Measurements from ENCODE around the gene RPAP2. TPM values are rescaled to one million over a fixed set of nuclear protein-coding genes. Genes with fewer than 3 reads are reported as not detected.

Gene RPAP2
- total and polyA plus RNA-seq, 10 of the 15 experiments (the other 5 are each of a cell fraction or from before 2014, with no cell fraction given), result 11.4 to 39.5 (median 21.7) TPM

DNA sequence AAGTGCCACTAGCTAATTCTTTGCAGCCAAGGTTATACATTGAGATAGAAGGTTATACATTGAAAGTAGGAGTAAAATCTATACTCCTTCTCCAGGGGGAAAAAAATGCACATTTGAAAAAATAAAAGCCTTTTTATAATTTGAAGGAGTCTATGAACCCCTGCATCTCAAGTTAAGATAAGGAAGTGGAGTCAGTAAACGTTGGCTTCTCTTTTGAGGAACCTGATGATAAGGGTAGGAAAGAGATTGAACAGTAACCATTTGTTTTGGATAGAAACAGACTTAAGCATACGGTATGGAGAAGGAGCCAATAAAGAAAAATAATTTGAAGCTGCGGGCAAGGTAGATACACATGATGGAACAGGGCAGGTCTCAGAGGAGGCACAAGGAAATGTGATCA, 64.1 kb downstream of the RPAP2 start:
- ChIA-PET CTCF (interaction anchor here (0.9 kb wide), 1 partner anchor 28 kb away, joined by 3 read pairs; no protein-coding TSS in a partner anchor), POLR2A (no interaction called here), SMC1A (ENCODE audit: uncharacterized antibody, unreplicated experiment) (no interaction called here), RAD21 (ENCODE audit: unreplicated experiment) (no interaction called here)
- Histone ChIP-seq H3K9me3 (replicated peaks; ENCODE audit: control insufficient read depth, insufficient read depth, low read length) (no peaks in the 10 kb centered on the region), H3K9ac (ENCODE audit: control insufficient read depth, insufficient read depth, low read length) (no peak overlapping the region), H3K4me1 (ENCODE audit: control insufficient read depth, insufficient read depth, low read length) (peaks cover 19% of the 10 kb centered on the region), H4K20me1 (ENCODE audit: control insufficient read depth, insufficient read depth) (no peaks in the 10 kb centered on the region), H3K4me3 (no peak overlapping the region), H2AFZ (ENCODE audit: control insufficient read depth, low read depth, low read length) (no peak overlapping the region), H3K4me2 (ENCODE audit: control insufficient read depth, insufficient read depth) (no peak overlapping the region), H3K36me3 (ENCODE audit: control insufficient read depth in 2 of 2, insufficient read depth in 2 of 2, low read length in 1 of 2) (peaks cover 0 to 8% of the 10 kb centered on the region in 2 experiments; a peak in 1 of 4 replicates), H3K27me3 (replicated peaks in 1 of 2; ENCODE audit: control insufficient read depth in 2 of 2, insufficient read depth in 2 of 2, low read length in 1 of 2) (no peaks in the 10 kb centered on the region), H3K27ac (ENCODE audit: control insufficient read depth, insufficient read depth) (no peak overlapping the region), H3K79me2 (ENCODE audit: control insufficient read depth, insufficient read depth, low read length) (no peaks in the 10 kb centered on the region)
- FAIRE-seq (no peak), ATAC-seq (no peak), DNase-seq (ENCODE audit: low read depth, low spot score) (no peak)
- no TSS peak for BruUV-seq (replicated peaks)
- TF ChIP-seq KLF5 (IDR thresholded peaks at IDR 0.05; ENCODE audit: partially characterized antibody) (no peak), EGR1 (IDR thresholded peaks at IDR 0.05; ENCODE audit: borderline replicate concordance in 1 of 2, low read depth in 2 of 2, low read length in 2 of 2) (no peak), ZBED1 (IDR thresholded peaks at IDR 0.05; ENCODE audit: borderline replicate concordance) (no peak), DPF2 (IDR thresholded peaks at IDR 0.05) (no peak), PML (IDR thresholded peaks at IDR 0.05; ENCODE audit: low read length) (no peak), ZNF384 (IDR thresholded peaks at IDR 0.05; ENCODE audit: borderline replicate concordance, low read depth, low read length) (no peak), MTA3 (IDR thresholded peaks at IDR 0.05; ENCODE audit: borderline replicate concordance, low read length) (no peak), WRNIP1 (IDR thresholded peaks at IDR 0.05; ENCODE audit: borderline replicate concordance, low read depth, low read length) (no peak), LARP7 (IDR thresholded peaks at IDR 0.05) (no peak), SREBF1 (IDR thresholded peaks at IDR 0.05; ENCODE audit: low read length) (no peak)
- WGBS (ENCODE audit: insufficient coverage, insufficient replicate concordance, low lambda C conversion rate, missing lambda C conversion rate), result 66% methylated on average over 3 of the region's 3 CpGs
- in situ Hi-C loops (cut with MboI) (no loop called here), intact Hi-C loops (cut with micrococcal nuclease; ENCODE audit: unreplicated experiment) (no loop called here)

DNA sequence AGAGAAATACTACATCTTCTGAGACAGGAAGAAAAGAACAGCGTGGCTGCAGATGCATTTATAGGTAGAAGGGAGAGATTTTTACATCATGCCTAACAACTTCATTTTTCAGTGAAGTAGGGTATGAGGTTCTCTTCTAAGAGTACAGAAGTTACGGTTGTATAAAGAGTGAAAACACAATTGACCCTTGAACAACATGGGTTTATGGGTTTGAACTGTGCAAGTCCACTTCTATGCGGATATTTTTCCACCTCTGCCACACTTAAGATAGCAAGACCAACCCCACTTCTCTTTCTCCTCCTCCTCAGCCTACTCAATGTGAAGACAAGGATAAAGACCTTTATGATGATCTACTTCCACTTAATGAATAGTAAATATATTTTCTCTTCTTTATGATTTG, 64.5 kb downstream of the RPAP2 start:
- ATAC-seq, result no peak
- H3K9ac ChIP-seq (ENCODE audit: control insufficient read depth, insufficient read depth, low read length), result no peak overlapping the region
- DNase-seq (ENCODE audit: low read depth, low spot score), result no peak
- no peak overlapping the region for H3K27ac ChIP-seq (ENCODE audit: control insufficient read depth, insufficient read depth)
- intact Hi-C loops (cut with micrococcal nuclease; ENCODE audit: unreplicated experiment) (no loop called here), in situ Hi-C loops (cut with MboI) (no loop called here)
- no peak overlapping the region for H2AFZ ChIP-seq (ENCODE audit: control insufficient read depth, low read depth, low read length)
- SMC1A ChIA-PET (ENCODE audit: uncharacterized antibody, unreplicated experiment), result interaction anchor here (1.0 kb wide), 1 partner anchor 11 kb away, joined by 3 read pairs; no protein-coding TSS in a partner anchor
- peaks cover 0 to 7% of the 10 kb centered on the region in 2 experiments; a peak in 1 of 4 replicates for H3K36me3 ChIP-seq (ENCODE audit: control insufficient read depth in 2 of 2, insufficient read depth in 2 of 2, low read length in 1 of 2)
- peaks cover 19% of the 10 kb centered on the region for H3K4me1 ChIP-seq (ENCODE audit: control insufficient read depth, insufficient read depth, low read length)
- no peak for FAIRE-seq
- no peaks in the 10 kb centered on the region for H3K79me2 ChIP-seq (ENCODE audit: control insufficient read depth, insufficient read depth, low read length)
- WGBS (ENCODE audit: insufficient coverage, insufficient replicate concordance, low lambda C conversion rate, missing lambda C conversion rate), result 88% methylated on average over 3 of the region's 3 CpGs
- H3K4me2 ChIP-seq (ENCODE audit: control insufficient read depth, insufficient read depth), result no peak overlapping the region
- CTCF ChIA-PET, result interaction anchor here (0.9 kb wide), 1 partner anchor 28 kb away, joined by 3 read pairs; no protein-coding TSS in a partner anchor
- H3K4me3 ChIP-seq, result no peak overlapping the region
- POLR2A ChIA-PET, result no interaction called here
- H3K9me3 ChIP-seq (replicated peaks; ENCODE audit: control insufficient read depth, insufficient read depth, low read length), result no peaks in the 10 kb centered on the region
- H4K20me1 ChIP-seq (ENCODE audit: control insufficient read depth, insufficient read depth), result no peaks in the 10 kb centered on the region
- H3K27me3 ChIP-seq (replicated peaks in 1 of 2; ENCODE audit: control insufficient read depth in 2 of 2, insufficient read depth in 2 of 2, low read length in 1 of 2), result no peaks in the 10 kb centered on the region
- BruUV-seq (replicated peaks), result no TSS peak
- RAD21 ChIA-PET (ENCODE audit: unreplicated experiment), result no interaction called here
- TF ChIP-seq PML (IDR thresholded peaks at IDR 0.05; ENCODE audit: low read length), result no peak
- no peak for TF ChIP-seq WRNIP1 (IDR thresholded peaks at IDR 0.05; ENCODE audit: borderline replicate concordance, low read depth, low read length)
- TF ChIP-seq, protein P1, sequence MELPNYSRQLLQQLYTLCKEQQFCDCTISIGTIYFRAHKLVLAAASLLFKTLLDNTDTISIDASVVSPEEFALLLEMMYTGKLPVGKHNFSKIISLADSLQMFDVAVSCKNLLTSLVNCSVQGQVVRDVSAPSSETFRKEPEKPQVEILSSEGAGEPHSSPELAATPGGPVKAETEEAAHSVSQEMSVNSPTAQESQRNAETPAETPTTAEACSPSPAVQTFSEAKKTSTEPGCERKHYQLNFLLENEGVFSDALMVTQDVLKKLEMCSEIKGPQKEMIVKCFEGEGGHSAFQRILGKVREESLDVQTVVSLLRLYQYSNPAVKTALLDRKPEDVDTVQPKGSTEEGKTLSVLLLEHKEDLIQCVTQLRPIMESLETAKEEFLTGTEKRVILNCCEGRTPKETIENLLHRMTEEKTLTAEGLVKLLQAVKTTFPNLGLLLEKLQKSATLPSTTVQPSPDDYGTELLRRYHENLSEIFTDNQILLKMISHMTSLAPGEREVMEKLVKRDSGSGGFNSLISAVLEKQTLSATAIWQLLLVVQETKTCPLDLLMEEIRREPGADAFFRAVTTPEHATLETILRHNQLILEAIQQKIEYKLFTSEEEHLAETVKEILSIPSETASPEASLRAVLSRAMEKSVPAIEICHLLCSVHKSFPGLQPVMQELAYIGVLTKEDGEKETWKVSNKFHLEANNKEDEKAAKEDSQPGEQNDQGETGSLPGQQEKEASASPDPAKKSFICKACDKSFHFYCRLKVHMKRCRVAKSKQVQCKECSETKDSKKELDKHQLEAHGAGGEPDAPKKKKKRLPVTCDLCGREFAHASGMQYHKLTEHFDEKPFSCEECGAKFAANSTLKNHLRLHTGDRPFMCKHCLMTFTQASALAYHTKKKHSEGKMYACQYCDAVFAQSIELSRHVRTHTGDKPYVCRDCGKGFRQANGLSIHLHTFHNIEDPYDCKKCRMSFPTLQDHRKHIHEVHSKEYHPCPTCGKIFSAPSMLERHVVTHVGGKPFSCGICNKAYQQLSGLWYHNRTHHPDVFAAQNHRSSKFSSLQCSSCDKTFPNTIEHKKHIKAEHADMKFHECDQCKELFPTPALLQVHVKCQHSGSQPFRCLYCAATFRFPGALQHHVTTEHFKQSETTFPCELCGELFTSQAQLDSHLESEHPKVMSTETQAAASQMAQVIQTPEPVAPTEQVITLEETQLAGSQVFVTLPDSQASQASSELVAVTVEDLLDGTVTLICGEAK (IDR thresholded peaks at IDR 0.05; ENCODE audit: borderline replicate concordance), result no peak
- TF ChIP-seq EGR1 (IDR thresholded peaks at IDR 0.05; ENCODE audit: borderline replicate concordance in 1 of 2, low read depth in 2 of 2, low read length in 2 of 2), result no peak
- no peak for TF ChIP-seq RELA (IDR thresholded peaks at IDR 0.05; ENCODE audit: borderline replicate concordance, partially characterized antibody)
- no peak for TF ChIP-seq CREB1 (IDR thresholded peaks at IDR 0.05; ENCODE audit: low read depth)
- TF ChIP-seq JUND (IDR thresholded peaks at IDR 0.05; ENCODE audit: low read depth, low read length), result no peak
- TF ChIP-seq CBFB (IDR thresholded peaks at IDR 0.05; ENCODE audit: low read depth), result no peak
- no peak for TF ChIP-seq RAD21 (IDR thresholded peaks at IDR 0.05; ENCODE audit: insufficient read depth, low read depth, low read length)
